BLaER1 treated with 17β-estradiol and CSF1 and Interleukin-3, amounts not matched to agents 10 nM and 100 nM (cell line): Measurements from ENCODE around the gene ATG3.

Experiments used
- H3K27ac ChIP-seq, 11 experiments: shearing (Covaris generic); formaldehyde crosslinking; 2 replicates each; pipeline ENCODE4 v1.8.1; 2022
- H3K27me3 ChIP-seq, 11 experiments: shearing (Covaris generic); formaldehyde crosslinking; 2 replicates each; pipeline ENCODE4 v1.8.1; 2022
- H3K36me3 ChIP-seq, 11 experiments: shearing (Covaris generic); formaldehyde crosslinking; 2 replicates each; pipeline ENCODE4 v1.8.1; 2022
- H3K4me1 ChIP-seq, 10 experiments: shearing (Covaris generic); formaldehyde crosslinking; 2 replicates each; pipeline ENCODE4 v1.8.1; 2022
- H3K4me2 ChIP-seq, 11 experiments: shearing (Covaris generic); formaldehyde crosslinking; 2 replicates each; pipeline ENCODE4 v1.8.1; 2022
- H3K4me3 ChIP-seq, 10 experiments: shearing (Covaris generic); formaldehyde crosslinking; 2 replicates each; pipeline ENCODE4 v1.8.1; 2022
- H3K9ac ChIP-seq, 11 experiments: shearing (Covaris generic); formaldehyde crosslinking; 2 replicates each; pipeline ENCODE4 v1.8.1; 2022
- H3K9me3 ChIP-seq, 11 experiments: shearing (Covaris generic); formaldehyde crosslinking; replicated peaks in 1 of 11; 2 replicates each; pipeline ENCODE4 v1.8.1; 2022
- H4K20me1 ChIP-seq, 11 experiments: shearing (Covaris generic); formaldehyde crosslinking; 2 replicates each; pipeline ENCODE4 v1.8.1; 2022
- Cebpa-rat ChIP-seq, 11 experiments: shearing (Covaris generic); IDR thresholded peaks; 2 replicates each; pipeline ENCODE4 v1.8.1; 2022

Gene ATG3

GRCh38 chr3:112594856-112595255 is 33.1 kb upstream of the ATG3 start:
- Histone ChIP-seq H3K9me3 (peaks cover 5 to 13% (median 9%) of the 10 kb centered on the region in 11 experiments; a peak in 14 of 22 replicates), H3K27ac (no peak overlapping the region), H4K20me1 (no peaks in the 10 kb centered on the region), H3K4me2 (no peak overlapping the region), H3K4me1 (peaks cover 0 to 8% (median 0%) of the 10 kb centered on the region in 10 experiments; a peak in 4 of 20 replicates), H3K27me3 (no peaks in the 10 kb centered on the region), H3K9ac (no peak overlapping the region), H3K4me3 (no peak overlapping the region), H3K36me3 (peaks cover 0 to 12% (median 7%) of the 10 kb centered on the region in 11 experiments; a peak in 7 of 22 replicates)
- no peak for TF ChIP-seq Cebpa-rat (IDR thresholded peaks at IDR 0.05)

GRCh38 chr3:112593258-112593657 is 31.5 kb upstream of the ATG3 start:
- Histone ChIP-seq H3K27ac (no peak overlapping the region), H4K20me1 (no peaks in the 10 kb centered on the region), H3K4me1 (peaks cover 0 to 8% (median 0%) of the 10 kb centered on the region in 10 experiments; a peak in 4 of 20 replicates), H3K4me2 (no peak overlapping the region), H3K4me3 (no peak overlapping the region), H3K27me3 (no peaks in the 10 kb centered on the region), H3K36me3 (peaks cover 0 to 15% (median 7%) of the 10 kb centered on the region in 11 experiments; a peak in 7 of 22 replicates), H3K9me3 (peaks cover 5 to 13% (median 9%) of the 10 kb centered on the region in 11 experiments; a peak in 14 of 22 replicates), H3K9ac (no peak overlapping the region)
- no peak for TF ChIP-seq Cebpa-rat (IDR thresholded peaks at IDR 0.05)

- peaks cover 21 to 44% (median 28%) of the 10 kb centered on the region in 11 experiments for H3K36me3 ChIP-seq
- H3K9ac ChIP-seq, result no peak overlapping the region
- no peaks in the 10 kb centered on the region for H4K20me1 ChIP-seq
- H3K4me3 ChIP-seq, result no peak overlapping the region
- H3K4me1 ChIP-seq, result peaks cover 10 to 19% (median 14%) of the 10 kb centered on the region in 10 experiments
- no peak overlapping the region for H3K4me2 ChIP-seq
- H3K27me3 ChIP-seq, result no peaks in the 10 kb centered on the region
- TF ChIP-seq Cebpa-rat (IDR thresholded peaks at IDR 0.05), result no peak
- peaks cover 0 to under 1% (median 0%) of the 10 kb centered on the region in 11 experiments; a peak in 2 of 22 replicates for H3K9me3 ChIP-seq
- H3K27ac ChIP-seq, result no peak overlapping the region
Observed at GRCh38 chr3:112587336-112587735, 25.6 kb upstream of the ATG3 start.

- no peaks in the 10 kb centered on the region for H4K20me1 ChIP-seq
- no peak overlapping the region for H3K9ac ChIP-seq
- no peak overlapping the region for H3K27ac ChIP-seq
- H3K4me2 ChIP-seq, result peak overlapping the region in 10 of 11 experiments; percentile 7 to 61 (median 44); a peak in 18 of 22 replicates
- H3K36me3 ChIP-seq, result peaks cover 27 to 55% (median 37%) of the 10 kb centered on the region in 11 experiments
- peaks cover 10 to 19% (median 13%) of the 10 kb centered on the region in 10 experiments for H3K4me1 ChIP-seq
- H3K9me3 ChIP-seq, result no peaks in the 10 kb centered on the region
- no peak for TF ChIP-seq Cebpa-rat (IDR thresholded peaks at IDR 0.05)
- H3K4me3 ChIP-seq, result no peak overlapping the region
- H3K27me3 ChIP-seq, result no peaks in the 10 kb centered on the region
Observed at GRCh38 chr3:112585782-112586181, 24.0 kb upstream of the ATG3 start.

- Histone ChIP-seq H4K20me1 (no peaks in the 10 kb centered on the region), H3K9ac (no peak overlapping the region), H3K4me2 (no peak overlapping the region), H3K27me3 (no peaks in the 10 kb centered on the region), H3K4me3 (no peak overlapping the region), H3K4me1 (peaks cover 11 to 29% (median 24%) of the 10 kb centered on the region in 10 experiments), H3K36me3 (peaks cover 29 to 55% (median 40%) of the 10 kb centered on the region in 11 experiments), H3K27ac (no peak overlapping the region), H3K9me3 (no peaks in the 10 kb centered on the region)
- TF ChIP-seq Cebpa-rat (IDR thresholded peaks at IDR 0.05), result no peak
Observed at GRCh38 chr3:112583105-112583504, 21.3 kb upstream of the ATG3 start.

GRCh38 chr3:112582244-112582874 is 20.6 kb upstream of the ATG3 start:
- H4K20me1 ChIP-seq, result no peaks in the 10 kb centered on the region
- H3K36me3 ChIP-seq, result peaks cover 29 to 63% (median 40%) of the 10 kb centered on the region in 11 experiments
- H3K27ac ChIP-seq, result no peak overlapping the region
- no peak for TF ChIP-seq Cebpa-rat (IDR thresholded peaks at IDR 0.05)
- peaks cover 11 to 27% (median 24%) of the 10 kb centered on the region in 10 experiments for H3K4me1 ChIP-seq
- H3K4me3 ChIP-seq, result no peak overlapping the region
- H3K4me2 ChIP-seq, result no peak overlapping the region
- H3K9me3 ChIP-seq, result no peaks in the 10 kb centered on the region
- no peaks in the 10 kb centered on the region for H3K27me3 ChIP-seq
- H3K9ac ChIP-seq, result no peak overlapping the region

- H3K4me2 ChIP-seq, result peak overlapping the region in 4 of 11 experiments; percentile 10 to 40 (median 18); a peak in 5 of 22 replicates
- no peak for TF ChIP-seq Cebpa-rat (IDR thresholded peaks at IDR 0.05)
- no peak overlapping the region for H3K9ac ChIP-seq
- H3K4me1 ChIP-seq, result peaks cover 0 to 14% (median 10%) of the 10 kb centered on the region in 10 experiments; a peak in 13 of 20 replicates
- no peaks in the 10 kb centered on the region for H3K9me3 ChIP-seq
- no peaks in the 10 kb centered on the region for H4K20me1 ChIP-seq
- H3K4me3 ChIP-seq, result no peak overlapping the region
- H3K27me3 ChIP-seq, result no peaks in the 10 kb centered on the region
- peaks cover 26 to 58% (median 38%) of the 10 kb centered on the region in 11 experiments for H3K36me3 ChIP-seq
- no peak overlapping the region; a peak in 1 of 22 replicates for H3K27ac ChIP-seq
Observed at GRCh38 chr3:112579697-112580096, 17.9 kb upstream of the ATG3 start.

- TF ChIP-seq Cebpa-rat (IDR thresholded peaks at IDR 0.05), result no peak
- H3K27me3 ChIP-seq, result no peaks in the 10 kb centered on the region
- peaks cover 21 to 53% (median 36%) of the 10 kb centered on the region in 11 experiments for H3K36me3 ChIP-seq
- H3K4me3 ChIP-seq, result no peak overlapping the region
- H3K9me3 ChIP-seq, result no peaks in the 10 kb centered on the region
- no peaks in the 10 kb centered on the region for H4K20me1 ChIP-seq
- H3K4me1 ChIP-seq, result peaks cover 0 to 14% (median 10%) of the 10 kb centered on the region in 10 experiments; a peak in 13 of 20 replicates
- no peak overlapping the region for H3K9ac ChIP-seq
- peak overlapping the region in 5 of 11 experiments; percentile 10 to 40 (median 14); a peak in 6 of 22 replicates for H3K4me2 ChIP-seq
- H3K27ac ChIP-seq, result no peak overlapping the region; a peak in 1 of 22 replicates
Observed at GRCh38 chr3:112579232-112579631, 17.5 kb upstream of the ATG3 start.

- H3K36me3 ChIP-seq, result peaks cover 17 to 59% (median 45%) of the 10 kb centered on the region in 11 experiments
- TF ChIP-seq Cebpa-rat (IDR thresholded peaks at IDR 0.05), result no peak
Observed at GRCh38 chr3:112572701-112573100, 10.9 kb upstream of the ATG3 start.

More at GRCh38 chr3:112572701-112573100, 10.9 kb upstream of the ATG3 start:
- H3K4me3 ChIP-seq, result no peak overlapping the region
- H3K27me3 ChIP-seq, result no peaks in the 10 kb centered on the region
- no peak overlapping the region for H3K9ac ChIP-seq
- peak overlapping the region in 5 of 11 experiments; percentile 3 to 40 (median 22); a peak in 5 of 22 replicates for H3K27ac ChIP-seq
- H3K4me2 ChIP-seq, result peak overlapping the region in 5 of 11 experiments; percentile 2 to 66 (median 31); a peak in 7 of 22 replicates
- no peaks in the 10 kb centered on the region for H4K20me1 ChIP-seq
- H3K4me1 ChIP-seq, result peaks cover 0 to 24% (median 5%) of the 10 kb centered on the region in 10 experiments; a peak in 11 of 20 replicates
- peaks cover 0 to 4% (median 0%) of the 10 kb centered on the region in 11 experiments; a peak in 1 of 22 replicates for H3K9me3 ChIP-seq
